ENCODE data around the gene WDR90.

Gene WDR90

GRCh38 chr16:648781-649589 is at the start of gene WDR90:
WDR90 (plus strand) TSS chr16:649365; CDS start chr16:649417, 52 bp downstream.
- DNase-seq = peak; percentile 87 to 95

- DNase-seq = no peak
Observed at GRCh38 chr16:600781-601180, 48.4 kb upstream of the WDR90 start.

GRCh38 chr16:603933-604332 is 45.2 kb upstream of the WDR90 start:
- DNase-seq = no peak

DNA sequence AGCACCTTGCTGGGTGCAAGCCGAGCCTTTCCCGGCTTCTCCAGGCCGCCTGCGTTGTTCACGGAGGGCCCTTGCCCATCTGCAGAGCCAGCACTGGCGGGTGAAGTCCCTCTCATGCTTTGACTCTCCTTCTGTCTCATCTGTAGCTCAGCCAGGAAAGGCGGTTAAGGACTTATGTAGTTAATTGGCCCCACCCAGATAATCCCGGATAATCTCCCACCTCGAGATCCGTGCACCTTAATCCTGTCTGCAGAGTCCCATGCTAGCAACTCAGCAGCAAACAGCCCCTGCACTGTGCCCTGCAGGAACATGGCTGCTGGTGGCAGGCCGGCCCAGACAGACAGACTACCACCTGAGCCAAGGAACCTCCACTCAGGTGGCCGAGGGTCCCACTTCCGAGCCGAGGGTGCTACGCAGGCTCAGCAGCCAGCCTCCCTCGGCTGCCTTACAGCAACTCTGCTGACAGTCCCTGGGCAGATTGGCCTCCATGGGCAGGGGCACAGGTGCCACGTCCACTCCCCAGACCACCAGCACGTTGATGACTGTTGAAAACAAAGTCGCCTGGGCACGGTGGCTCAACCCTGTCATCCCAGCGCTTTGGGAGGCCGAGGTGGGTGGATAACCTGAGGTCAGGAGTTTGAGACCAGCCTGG is 42.4 kb upstream of the WDR90 start:
- DNase-seq = no peak

DNA sequence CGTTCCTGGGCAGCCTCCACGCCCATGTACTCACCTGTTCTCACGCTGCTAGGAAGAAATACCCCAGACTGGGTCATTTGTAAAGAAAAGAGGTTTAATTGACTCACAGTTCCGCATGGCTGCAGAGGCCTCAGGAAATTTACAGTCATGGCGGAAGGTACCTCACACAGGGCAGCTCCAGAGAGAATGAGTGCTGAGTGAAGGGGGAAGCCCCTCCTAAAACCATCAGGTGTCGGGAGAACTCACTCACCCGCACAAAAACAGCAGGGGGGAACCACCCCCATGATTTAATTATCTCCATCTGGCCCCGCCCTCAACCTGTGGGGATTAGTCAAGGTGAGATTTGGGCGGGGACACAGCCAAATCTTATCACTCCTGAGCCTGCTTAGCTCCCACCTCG is 41.1 kb upstream of the WDR90 start:
- DNase-seq = peak in 1 of 2 experiments; percentile 58

- no peak for DNase-seq
Observed at GRCh38 chr16:609316-609715, 39.8 kb upstream of the WDR90 start.

- no peak for DNase-seq
Observed at GRCh38 chr16:609984-610383, 39.2 kb upstream of the WDR90 start.

DNA sequence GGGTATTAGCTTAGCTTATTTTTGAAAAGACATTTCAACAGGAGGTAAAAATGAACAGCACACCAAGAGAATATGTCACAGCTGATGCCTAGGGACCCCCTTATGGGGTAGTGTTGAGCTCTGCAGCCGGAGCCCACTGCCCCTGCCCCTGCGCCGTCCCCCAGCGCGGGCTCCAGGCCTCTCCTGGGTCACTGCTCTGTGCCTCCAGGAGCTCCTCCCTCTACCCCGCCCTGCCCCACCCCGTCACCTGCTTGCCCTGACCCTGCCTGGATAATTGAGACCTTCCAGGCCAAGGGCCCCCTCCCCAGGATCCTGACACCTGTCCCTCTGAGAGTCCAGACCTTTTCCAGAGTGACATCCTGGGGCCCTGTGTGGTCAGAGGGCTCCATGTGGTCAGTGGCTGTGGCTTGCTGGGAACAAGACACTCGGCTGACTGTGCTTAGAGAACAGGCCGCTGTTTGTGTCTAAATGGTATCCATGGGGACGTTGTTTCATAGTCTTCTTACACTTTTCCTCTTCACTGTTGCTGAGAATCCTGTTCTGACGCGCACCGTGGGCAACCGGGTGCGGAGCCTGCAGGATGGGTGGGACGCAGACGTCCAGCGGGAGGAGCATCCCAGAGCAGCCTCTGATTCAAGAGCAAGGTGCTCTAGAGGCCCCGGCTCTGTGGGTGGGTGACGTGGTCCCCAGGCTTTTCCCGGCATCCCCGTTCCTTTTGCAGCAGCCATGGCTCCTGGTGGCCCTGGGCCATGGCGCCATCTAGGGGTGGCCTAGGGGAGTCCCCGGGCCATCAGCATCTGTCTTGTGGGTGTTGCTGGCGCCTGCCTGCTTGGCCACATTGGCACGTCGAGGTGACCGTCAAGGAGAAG is 38.4 kb upstream of the WDR90 start:
- DNase-seq = no peak

- no peak for DNase-seq
Observed at GRCh38 chr16:615122-615521, 34.0 kb upstream of the WDR90 start.

GRCh38 chr16:616733-617586 is 32.2 kb upstream of the WDR90 start:
- DNase-seq = no peak

GRCh38 chr16:617855-618254 is 31.3 kb upstream of the WDR90 start:
- DNase-seq = no peak

DNA sequence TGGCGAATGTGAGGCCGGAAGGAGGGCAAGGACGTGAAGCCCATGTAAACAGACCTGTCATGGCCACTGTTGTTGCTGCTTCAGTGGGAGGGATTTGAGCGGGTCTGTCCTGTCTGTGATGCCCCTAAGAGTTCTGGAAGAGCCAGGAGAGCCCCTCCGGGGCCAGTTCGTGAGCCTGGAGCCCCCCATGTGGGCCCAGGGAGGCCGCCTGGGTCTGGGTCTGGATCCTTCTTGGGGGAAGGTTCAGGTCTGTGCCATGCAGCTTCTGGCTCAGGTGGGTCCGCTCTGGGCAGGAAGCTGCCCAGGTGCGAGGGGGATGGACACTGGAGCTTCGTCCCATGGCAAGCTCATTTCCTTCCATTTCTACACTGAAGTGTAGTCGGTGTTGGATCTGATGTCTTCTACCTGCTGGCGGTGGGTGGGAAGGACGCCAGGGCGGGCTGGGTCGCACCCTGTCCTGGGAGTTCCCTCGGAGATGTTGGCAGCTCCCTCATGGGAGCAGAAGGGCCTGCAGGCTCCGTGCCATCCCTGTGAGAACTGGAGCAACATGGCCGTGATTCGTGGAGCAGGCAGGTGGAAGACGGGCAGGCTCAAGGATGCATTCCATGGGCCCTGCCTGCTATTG is 29.6 kb upstream of the WDR90 start:
- DNase-seq = no peak

GRCh38 chr16:620700-621525 is 28.3 kb upstream of the WDR90 start:
- DNase-seq = no peak

DNA sequence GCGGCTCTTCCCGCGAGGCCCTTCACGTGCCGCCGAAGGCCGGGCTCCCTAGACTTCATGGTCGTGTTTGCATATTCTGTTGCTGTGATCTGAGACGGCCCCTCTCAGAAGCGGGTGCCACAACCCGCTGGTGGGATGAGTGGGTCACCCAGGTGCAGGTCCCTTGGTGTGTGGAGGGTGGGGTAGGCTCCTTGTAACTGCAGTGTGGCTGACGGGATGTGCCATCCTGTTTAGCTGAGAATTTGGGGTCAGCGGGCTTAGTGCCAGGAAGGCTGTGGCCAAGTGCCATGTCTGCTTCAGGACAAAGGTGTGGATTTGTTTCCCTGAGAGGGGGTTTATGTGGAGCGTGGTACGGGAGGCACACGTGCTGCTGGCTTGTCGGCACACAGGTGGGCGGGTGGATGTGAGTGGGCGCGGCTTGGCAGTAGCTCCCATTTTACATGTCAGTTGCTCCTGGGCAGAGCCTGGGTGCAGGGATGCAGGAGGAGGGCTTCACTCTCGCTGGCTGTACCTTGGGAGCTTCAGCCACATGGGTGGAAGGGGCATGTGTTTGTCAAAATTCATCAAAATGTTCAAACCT is 27.5 kb upstream of the WDR90 start:
- no peak for DNase-seq

- DNase-seq = no peak
Observed at GRCh38 chr16:622920-623280, 26.3 kb upstream of the WDR90 start.

DNA sequence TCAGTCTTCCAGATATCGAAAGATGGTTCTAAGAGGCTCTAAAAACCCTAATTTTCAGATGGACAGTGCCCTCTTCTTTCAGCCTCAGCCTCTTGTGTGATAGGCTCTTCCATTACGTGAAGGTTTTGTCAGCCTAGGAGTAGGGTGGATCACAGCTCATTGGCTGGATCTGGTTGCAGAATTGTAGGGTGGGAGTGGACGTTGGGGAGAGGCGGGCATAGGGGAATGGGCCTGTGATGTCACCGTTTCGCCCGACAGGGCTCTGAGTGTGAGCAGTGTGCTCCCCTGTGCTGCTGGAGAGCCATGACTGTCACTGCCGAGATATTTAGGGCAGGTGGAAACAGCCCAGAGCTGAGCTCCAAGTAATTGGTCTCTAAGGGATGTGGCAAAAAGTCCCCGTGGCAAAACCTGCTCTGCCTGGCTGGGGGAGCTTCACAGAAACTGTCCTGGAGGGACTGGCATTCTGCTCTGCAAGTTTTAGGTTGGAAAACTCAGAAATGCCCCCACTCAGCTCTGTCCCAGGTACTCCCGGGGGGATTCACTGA is 24.6 kb upstream of the WDR90 start:
- DNase-seq = no peak

DNA sequence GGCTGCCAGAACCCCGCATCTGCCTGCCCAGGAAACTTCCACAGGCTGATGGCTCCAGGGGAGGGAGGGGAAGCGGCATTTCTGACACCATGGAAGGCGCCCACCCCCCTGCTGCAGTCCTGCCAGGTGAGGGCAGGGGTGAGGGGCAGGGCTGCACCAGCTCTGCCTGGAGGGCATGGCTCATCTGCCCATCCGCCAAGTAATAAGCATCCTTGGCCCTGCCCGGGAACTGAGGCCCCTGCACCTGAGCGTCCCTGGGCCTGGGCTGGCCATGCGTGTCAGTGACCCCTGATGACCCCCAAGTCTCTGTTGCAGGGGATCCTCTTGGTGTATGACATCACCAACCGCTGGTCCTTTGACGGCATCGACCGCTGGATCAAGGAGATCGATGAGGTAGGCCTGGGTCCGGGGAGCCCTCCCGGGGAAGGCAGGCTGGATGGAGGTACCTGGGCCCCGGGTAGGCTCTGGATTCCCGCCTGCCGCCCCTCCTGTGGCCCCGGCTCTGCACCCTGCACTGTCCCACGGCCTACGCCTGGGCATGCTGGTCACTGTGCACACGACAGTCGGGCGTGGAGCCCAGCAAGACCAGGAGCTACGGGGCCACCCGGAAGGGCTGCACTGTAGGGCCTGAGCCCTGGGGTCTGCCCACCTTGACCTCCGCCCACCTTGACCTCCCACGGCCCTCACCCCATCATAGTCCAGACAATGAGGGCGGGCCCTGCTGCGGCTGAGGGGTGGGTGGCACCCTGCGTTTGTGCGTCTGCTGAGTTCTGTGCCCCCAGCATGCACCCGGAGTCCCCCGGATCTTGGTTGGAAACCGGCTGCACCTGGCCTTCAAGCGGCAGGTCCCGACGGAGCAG is 23.8 kb upstream of the WDR90 start:
- DNase-seq = no peak

DNA sequence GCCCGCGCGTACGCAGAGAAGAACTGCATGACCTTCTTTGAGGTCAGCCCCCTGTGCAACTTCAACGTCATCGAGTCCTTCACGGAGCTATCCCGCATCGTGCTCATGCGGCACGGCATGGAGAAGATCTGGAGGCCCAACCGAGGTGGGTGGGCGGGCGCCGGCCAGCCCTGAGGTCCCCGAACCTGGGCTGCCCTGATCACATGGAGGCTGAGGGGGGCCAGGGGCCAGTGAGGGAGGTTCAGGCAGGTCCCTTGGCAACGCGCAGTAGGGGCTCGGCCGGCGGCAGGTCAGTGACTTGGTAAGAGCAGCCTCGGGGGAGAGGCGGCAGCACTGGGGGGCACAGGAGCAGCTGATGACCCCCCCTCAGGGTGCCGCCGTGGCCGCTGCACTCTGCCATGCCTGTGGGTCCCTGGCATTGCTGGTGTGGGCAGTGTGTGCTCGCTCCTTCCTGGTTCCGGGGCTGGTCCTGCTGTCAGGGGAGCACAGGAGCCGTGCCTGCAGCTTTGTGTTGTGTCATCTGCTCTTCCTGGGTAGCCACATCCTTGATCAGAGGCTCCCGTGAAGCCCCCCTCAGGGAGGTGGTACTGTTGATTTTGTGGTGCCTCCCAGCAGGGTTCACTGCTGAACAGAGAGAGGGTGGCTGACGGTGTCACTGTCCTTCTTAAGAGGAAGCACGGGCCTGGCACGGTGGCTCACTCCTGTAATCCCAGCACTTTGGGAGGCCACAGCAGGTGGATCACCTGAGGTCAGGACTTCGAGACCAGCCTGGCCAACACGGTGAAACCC is 23.0 kb upstream of the WDR90 start:
- DNase-seq = no peak
